Caco-2 (cell line): ENCODE results near the gene ZNF385C. TPM values are rescaled to one million over a fixed set of nuclear protein-coding genes. Genes with fewer than 3 reads are reported as not detected.
"Not testable (repeated sequence)": the region's sequence is repeated elsewhere in the genome, so short reads cannot be mapped to it uniquely, and the experiment has no call there.

Source experiments
- BruUV-seq: library from RNA; stranded (reverse); fragments of 400-500 nt; replicated peaks from 2 replicates; lab custom pipeline; 2021; lab: Mats Ljungman, UMichigan
- CTCF ChIA-PET: fragments of 300-600 bp; sonication (Branson Sonifier 250); formaldehyde crosslinking; loops from one replicate; lab custom pipeline; 2022; ENCODE audit warnings: antibody characterized with exemption; lab: Charles Lee
- POLR2A ChIA-PET: fragments of 300-600 bp; sonication (Branson Sonifier 250); formaldehyde crosslinking; loops from one replicate; lab custom pipeline; 2022; ENCODE audit warnings: antibody characterized with exemption; lab: Charles Lee
- DNase-seq, 2 experiments: peaks; one replicate each; pipeline versions ENCODE4 v3.0.0 to v3.0.0-alpha.2; 2020 to 2022
- H3K27me3 ChIP-seq: replicated peaks from 2 replicates; pipeline ENCODE4 v1.6.0; 2011; ENCODE audit warnings: low read length; ENCODE audit not compliant: control insufficient read depth, insufficient read depth
- H3K36me3 ChIP-seq: 2 replicates; pipeline ENCODE4 v1.5.1; 2011; ENCODE audit warnings: low read length; ENCODE audit not compliant: control insufficient read depth, insufficient read depth
- H3K4me1 ChIP-seq: fragments of 250-450 bp; sonication (Bioruptor Pico); 2 replicates; pipeline ENCODE4 v1.5.1; 2020; ENCODE audit warnings: mild to moderate bottlenecking
- H3K4me3 ChIP-seq: 2 replicates; pipeline ENCODE4 v1.5.1; 2011; ENCODE audit warnings: low read depth, mild to moderate bottlenecking, control low read depth, low read length
- H3K9me3 ChIP-seq: fragments of 250-450 bp; sonication (Bioruptor Pico); 2 replicates; pipeline ENCODE4 v1.5.1; 2020; ENCODE audit warnings: mild to moderate bottlenecking, moderate library complexity
- H3K27ac Mint-ChIP-seq: one replicate; pipeline ENCODE4 v1.8.0; 2022; ENCODE audit warnings: mixed read lengths; ENCODE audit not compliant: unreplicated experiment
- H3K27me3 Mint-ChIP-seq: one replicate; pipeline ENCODE4 v1.8.0; 2022; ENCODE audit warnings: mixed read lengths; ENCODE audit not compliant: insufficient read depth, unreplicated experiment
- H3K36me3 Mint-ChIP-seq: one replicate; pipeline ENCODE4 v1.8.0; 2022; ENCODE audit warnings: mild to moderate bottlenecking, mixed read lengths; ENCODE audit not compliant: insufficient read depth, unreplicated experiment
- H3K4me1 Mint-ChIP-seq: one replicate; pipeline ENCODE4 v1.8.0; 2022; ENCODE audit warnings: low read depth, mixed read lengths; ENCODE audit not compliant: unreplicated experiment
- H3K4me3 Mint-ChIP-seq: one replicate; pipeline ENCODE4 v1.8.0; 2022; ENCODE audit warnings: mild to moderate bottlenecking, moderate library complexity, mixed read lengths; ENCODE audit not compliant: unreplicated experiment
- H3K9me3 Mint-ChIP-seq: one replicate; pipeline ENCODE4 v1.8.0; 2022; ENCODE audit warnings: mixed read lengths; ENCODE audit not compliant: unreplicated experiment
- CTCF ChIP-seq, 2 experiments: fragments of 200-600 bp in 1 of 2; IDR thresholded peaks; 1 replicate in 1 of 2; 2 replicates in 1 of 2; pipeline versions ENCODE4 v1.5.1 to v1.8.0; 2011 to 2022; ENCODE audit warnings: antibody characterized with exemption in 1 of 2, control low read depth in 1 of 2, inconsistent platforms in 1 of 2, low read depth in 1 of 2, low read length in 1 of 2, mild to moderate bottlenecking in 1 of 2, moderate library complexity in 1 of 2; ENCODE audit not compliant: insufficient read depth in 1 of 2, severe bottlenecking in 1 of 2, unreplicated experiment in 1 of 2
- intact Hi-C: fragments of 100-400 bp; cut with micrococcal nuclease; formaldehyde crosslinking; loops from one replicate; pipeline ENCODE4 v1.10.0; 2022; ENCODE audit not compliant: unreplicated experiment
- total RNA-seq: library from RNA; stranded (reverse); gene quantifications from 2 replicates; pipeline ENCODE4 v1.2.3, GENCODE V29; 2022

Gene ZNF385C
- total RNA-seq, 1 experiment from 2014 or later: 1.5 TPM

- Histone ChIP-seq H3K27me3 (no peaks in the 10 kb centered on the region), H3K4me3 (no peak overlapping the region), H3K9me3 (no peaks in the 10 kb centered on the region), H3K36me3 (peaks cover 2% of the 10 kb centered on the region), H3K4me1 (no peaks in the 10 kb centered on the region)
- Mint-ChIP-seq H3K36me3 (peaks cover 50% of the 10 kb centered on the region), H3K9me3 (no peaks in the 10 kb centered on the region), H3K27ac (no peak overlapping the region), H3K4me1 (no peaks in the 10 kb centered on the region), H3K4me3 (no peak overlapping the region), H3K27me3 (no peaks in the 10 kb centered on the region)
- no peak for TF ChIP-seq CTCF (IDR thresholded peaks at IDR 0.05; ENCODE audit: insufficient read depth in 1 of 2, low read depth in 1 of 2, low read length in 1 of 2, severe bottlenecking in 1 of 2, unreplicated experiment in 1 of 2)
- BruUV-seq: no TSS peak
- ChIA-PET CTCF (interaction anchor here (0.6 to 1.0 kb wide), 2 partner anchors 22 to 436 kb away, joined by 3 read pairs; no protein-coding TSS in a partner anchor), POLR2A (no interaction called here)
- intact Hi-C loops: no loop called here
- DNase-seq: no peak
Observed at GRCh38 chr17:42142371-42142896, 44.2 kb upstream of the ZNF385C start.

DNA sequence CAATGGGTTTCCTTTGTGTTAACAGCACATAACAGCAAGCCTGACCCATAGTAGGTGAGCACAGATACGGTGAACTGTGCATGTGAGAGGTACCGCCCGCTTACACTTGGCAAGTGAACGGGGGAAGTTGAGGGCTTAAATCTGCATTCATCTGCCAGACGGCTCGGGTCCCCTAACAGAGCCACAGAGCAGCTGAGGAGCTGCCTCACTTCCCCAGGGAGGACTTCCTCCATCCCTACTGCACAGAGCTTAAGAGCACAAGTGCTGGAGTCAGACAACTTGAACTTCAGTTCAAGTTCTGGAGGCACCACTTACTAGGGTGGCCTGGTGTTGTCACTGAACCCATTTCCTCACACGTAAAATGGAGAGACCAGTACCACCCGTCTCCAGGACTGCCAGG lies 43.1 kb upstream of the ZNF385C start:
- no peak for TF ChIP-seq CTCF (IDR thresholded peaks at IDR 0.05; ENCODE audit: insufficient read depth in 1 of 2, low read depth in 1 of 2, low read length in 1 of 2, severe bottlenecking in 1 of 2, unreplicated experiment in 1 of 2)
- BruUV-seq: no TSS peak
- DNase-seq: no peak
- intact Hi-C loops: no loop called here
- Histone ChIP-seq H3K4me3 (no peak overlapping the region), H3K27me3 (no peaks in the 10 kb centered on the region), H3K36me3 (peaks cover 2% of the 10 kb centered on the region), H3K4me1 (peaks cover 4% of the 10 kb centered on the region), H3K9me3 (no peaks in the 10 kb centered on the region)
- Mint-ChIP-seq H3K4me3 (no peak overlapping the region), H3K27me3 (no peaks in the 10 kb centered on the region), H3K27ac (no peak overlapping the region), H3K9me3 (no peaks in the 10 kb centered on the region), H3K36me3 (peaks cover 50% of the 10 kb centered on the region), H3K4me1 (no peaks in the 10 kb centered on the region)
- ChIA-PET POLR2A (no interaction called here), CTCF (interaction anchor here (1.0 kb wide), 1 partner anchor 21 kb away, joined by 3 read pairs; no protein-coding TSS in a partner anchor)

DNA sequence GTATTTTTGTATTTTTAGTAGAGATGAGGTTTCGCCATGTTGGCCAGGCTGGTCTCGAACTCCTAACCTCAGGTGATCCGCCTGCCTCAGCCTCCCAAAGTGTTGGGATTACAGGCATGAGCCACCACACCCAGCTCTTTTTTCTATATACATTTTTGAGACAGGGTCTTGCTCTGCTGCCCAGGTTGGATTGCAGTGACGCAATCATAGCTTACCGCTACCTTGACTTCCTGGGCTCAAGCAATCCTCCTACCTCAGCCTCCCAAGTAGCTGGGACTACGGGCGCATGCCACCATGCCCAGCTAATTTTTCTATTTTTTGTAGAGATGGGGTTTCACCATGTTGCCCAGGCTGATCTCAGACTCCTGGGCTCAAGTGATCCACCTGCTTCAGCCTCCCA lies 42.4 kb upstream of the ZNF385C start:
- intact Hi-C loops, H3K9me3 ChIP-seq, H3K27me3 ChIP-seq, POLR2A ChIA-PET, H3K4me3 Mint-ChIP-seq, H3K27ac Mint-ChIP-seq, BruUV-seq, H3K4me1 Mint-ChIP-seq, H3K36me3 ChIP-seq, H3K4me3 ChIP-seq, DNase-seq, H3K9me3 Mint-ChIP-seq, H3K4me1 ChIP-seq, CTCF ChIA-PET, H3K27me3 Mint-ChIP-seq: not testable (repeated sequence)
- H3K36me3 Mint-ChIP-seq: peaks cover 51% of the 10 kb centered on the region
